K562 (cell line): ENCODE data around the gene UMAD1. TPM values are rescaled to one million over a fixed set of nuclear protein-coding genes. Genes with fewer than 3 reads are reported as not detected.
A peak's percentile ranks its signal among the peaks of the same experiment; 100 is the strongest.

Experiments used
- ATAC-seq: fragments of 200-7000 bp; cut with Tn5 transposase; 3 replicates; pipeline ENCODE4 v1.9.1; 2020; ENCODE audit warnings: moderate library complexity
- BruUV-seq: library from RNA; stranded (reverse); fragments of 400-500 nt; replicated peaks from 2 replicates; lab custom pipeline; 2021; lab: Mats Ljungman, UMichigan
- CTCF ChIA-PET: fragments of 300-600 bp; formaldehyde crosslinking; extraction: SDS; loops from one replicate; lab custom pipeline; 2021; ENCODE audit warnings: low intra/inter-chr PET ratio; lab: Yijun Ruan, JAX
- POLR2A ChIA-PET: fragments of 300-600, 350-650 bp; sonication (Branson Sonifier 250); formaldehyde crosslinking; extraction: SDS; loops from one replicate; lab custom pipeline; 2021; ENCODE audit warnings: antibody characterized with exemption, inconsistent platforms; lab: Yijun Ruan, JAX
- DNase-seq, 4 experiments: peaks; one replicate each; pipeline versions ENCODE4 v3.0.0 to v3.0.0-alpha.2; 2011 to 2018; ENCODE audit warnings: low spot score in 3 of 4, mixed read lengths in 3 of 4; ENCODE audit errors: extremely low read depth in 1 of 4
- FAIRE-seq: peaks from 2 replicates; lab custom pipeline; 2011; peaks lifted over from hg19 to GRCh38; lab: Jason Lieb, UNC
- H2AFZ ChIP-seq: 2 replicates; pipeline ENCODE4 v1.6.0; 2011; ENCODE audit warnings: low read depth, low read length, control low read depth, inconsistent platforms
- H3K27ac ChIP-seq: fragments of 200-600 bp; 3 replicates; pipeline ENCODE4 v1.8.0; 2011; ENCODE audit warnings: low read depth, mild to moderate bottlenecking, control low read depth, inconsistent platforms, low read length, moderate library complexity, mixed read lengths; ENCODE audit errors: extremely low read depth
- H3K27me3 ChIP-seq, 2 experiments: fragments of 300-600 bp in 1 of 2; 2 replicates in 1 of 2; 3 replicates in 1 of 2; pipeline versions ENCODE4 v1.6.0 to v1.8.0; 2011; ENCODE audit warnings: inconsistent platforms in 2 of 2, low read length in 2 of 2, mild to moderate bottlenecking in 1 of 2, mixed read lengths in 1 of 2, moderate library complexity in 1 of 2; ENCODE audit not compliant: control insufficient read depth in 2 of 2, insufficient read depth in 2 of 2
- H3K36me3 ChIP-seq: fragments of 300-600 bp; 3 replicates; pipeline ENCODE4 v1.8.0; 2011; ENCODE audit warnings: mild to moderate bottlenecking, low read length, inconsistent platforms; ENCODE audit not compliant: control insufficient read depth, insufficient read depth
- H3K4me1 ChIP-seq, 2 experiments: fragments of 200-600 bp in 1 of 2; replicated peaks in 1 of 2; 2 replicates in 1 of 2; 3 replicates in 1 of 2; pipeline versions ENCODE4 v1.5.1 to v1.8.0; 2011; ENCODE audit warnings: inconsistent platforms in 2 of 2, low read length in 2 of 2, mild to moderate bottlenecking in 1 of 2, mixed read lengths in 1 of 2, moderate library complexity in 1 of 2; ENCODE audit not compliant: control insufficient read depth in 2 of 2, insufficient read depth in 2 of 2
- H3K4me2 ChIP-seq: 2 replicates; pipeline ENCODE4 v1.6.1; 2011; ENCODE audit warnings: low read length, control low read depth, inconsistent platforms, mixed read lengths; ENCODE audit not compliant: insufficient read depth
- H3K4me3 ChIP-seq: fragments of 200-600 bp; sonication (generic), shearing (Covaris generic); 2 replicates; pipeline ENCODE4 v1.5.1; 2016; ENCODE audit warnings: control low read depth, inconsistent platforms
- H3K79me2 ChIP-seq: fragments of 200-600 bp; 3 replicates; pipeline ENCODE4 v1.8.0; 2011; ENCODE audit warnings: low read length, inconsistent platforms; ENCODE audit not compliant: control insufficient read depth, insufficient read depth
- H3K9ac ChIP-seq, 2 experiments: 2 replicates each; pipeline versions ENCODE4 v1.6.0 to v1.6.1; 2011; ENCODE audit warnings: low read depth in 2 of 2, low read length in 2 of 2, control low read depth in 1 of 2, inconsistent platforms in 1 of 2, mild to moderate bottlenecking in 1 of 2, mixed read lengths in 1 of 2; ENCODE audit not compliant: insufficient read depth in 1 of 2
- H3K9me1 ChIP-seq: one replicate; pipeline ENCODE4 v1.6.0; 2011; ENCODE audit warnings: inconsistent platforms, mild to moderate bottlenecking, low read length, moderate library complexity; ENCODE audit not compliant: control insufficient read depth, insufficient read depth
- H3K9me3 ChIP-seq: replicated peaks from 2 replicates; pipeline ENCODE4 v1.5.1; 2011; ENCODE audit warnings: low read depth, low read length, inconsistent platforms; ENCODE audit not compliant: control insufficient read depth, insufficient read depth
- H4K20me1 ChIP-seq: replicated peaks from 2 replicates; pipeline ENCODE4 v1.6.1; 2011; ENCODE audit warnings: low read length, inconsistent platforms, mixed read lengths; ENCODE audit not compliant: control insufficient read depth, insufficient read depth
- MTA3 ChIP-seq: fragments of 450-650 bp; formaldehyde crosslinking; IDR thresholded peaks from 2 replicates; pipeline ENCODE4 v1.6.1; 2017; ENCODE audit warnings: mild to moderate bottlenecking, borderline replicate concordance
- RAD21 ChIP-seq, 2 experiments: fragments of 250-450 bp in 1 of 2; fragments of 450-650 bp in 1 of 2; sonication (Bioruptor Pico) in 1 of 2; formaldehyde crosslinking in 1 of 2; IDR thresholded peaks in 1 of 2; conservative IDR thresholded peaks in 1 of 2; 2 replicates each; pipeline versions ENCODE4 v1.4.0 to v1.8.0; 2020 to 2022; ENCODE audit warnings: mild to moderate bottlenecking in 2 of 2, moderate library complexity in 1 of 2
- RBM34 ChIP-seq: fragments of 200-400 bp; formaldehyde crosslinking; IDR thresholded peaks from 2 replicates; pipeline ENCODE4 v1.6.1; 2018; ENCODE audit warnings: low read length, borderline replicate concordance; ENCODE audit not compliant: insufficient read depth
- YY1 ChIP-seq, 3 experiments: IDR thresholded peaks; 2 replicates each; pipeline ENCODE4 v1.6.1; 2011; ENCODE audit warnings: low read length in 2 of 3, mild to moderate bottlenecking in 2 of 3, moderate library complexity in 2 of 3, borderline replicate concordance in 1 of 3, control low read depth in 1 of 3, low read depth in 1 of 3; ENCODE audit not compliant: insufficient read depth in 3 of 3, insufficient replicate concordance in 2 of 3, control insufficient read depth in 1 of 3, insufficient read length in 1 of 3; ENCODE audit errors: extremely low read depth in 1 of 3
- WGBS: fragments of 100-300 bp; shearing (Covaris generic); methylation state at CpG from one replicate; pipeline ENCODE4 v1.1.6; 2016; ENCODE audit warnings: low coverage, mixed read lengths; ENCODE audit not compliant: insufficient coverage; ENCODE audit errors: missing lambda C conversion rate; 5-methylcytosine and 5-hydroxymethylcytosine counted together
- in situ Hi-C: fragments of 300-500 bp; cut with MboI; formaldehyde crosslinking; loops from 4 replicates; pipeline ENCODE4 v1.15.0; 2018; ENCODE audit warnings: inconsistent platforms, mixed read lengths
- intact Hi-C: fragments of 100-400 bp; cut with micrococcal nuclease; formaldehyde crosslinking; loops from 2 replicates; pipeline ENCODE4 v1.14.2; 2022
- polyA plus RNA-seq, 8 experiments: library from polyadenylated mRNA; depleted of rRNA in 4 of 8; stranded (reverse) in 5 of 8; unstranded in 3 of 8; fragments of >200 nt; fragmentation: Nextera tagmentation in 2 of 8; fragmentation: Illumina TruSeq in 1 of 8; extraction: Ambion mirVana in 2 of 8; extraction: Trizol in 1 of 8; gene quantifications; 2 replicates each; pipeline versions ENCODE4 v1.2.1 to v1.2.3, GENCODE V29; 2011 to 2014; ENCODE audit warnings: inconsistent platforms in 1 of 8, missing spikeins in 1 of 8
- total RNA-seq, 7 experiments: library from RNA; depleted of rRNA in 6 of 7; stranded (reverse); fragments of >200 nt in 6 of 7; fragmentation: Illumina TruSeq in 2 of 7; extraction: Trizol in 2 of 7; gene quantifications; 2 replicates each; pipeline versions ENCODE4 v1.2.1 to v1.2.3, GENCODE V29; 2011 to 2021; ENCODE audit warnings: low replicate concordance in 1 of 7
- TF ChIP-seq, protein P1 (sequence below), 3 experiments: IDR thresholded peaks in 2 of 3; conservative IDR thresholded peaks in 1 of 3; 2 replicates each; pipeline ENCODE4 v1.5.1; 2011 to 2012; ENCODE audit warnings: low read length in 3 of 3, mild to moderate bottlenecking in 3 of 3, control low read depth in 2 of 3, improper control_type of control experiment in 1 of 3, inconsistent platforms in 1 of 3, low read depth in 1 of 3, mixed read lengths in 1 of 3, moderate library complexity in 1 of 3; ENCODE audit not compliant: insufficient read depth in 2 of 3
- TF ChIP-seq, protein P2 (sequence below), 2 experiments: fragments of 450-650 bp; formaldehyde crosslinking in 1 of 2; IDR thresholded peaks; 2 replicates each; pipeline versions ENCODE4 v1.4.0 to v1.6.1; 2014 to 2020; ENCODE audit warnings: mild to moderate bottlenecking in 2 of 2, borderline replicate concordance in 1 of 2, low read depth in 1 of 2

UMAD1 gene
- total and polyA plus RNA-seq, 9 of the 15 experiments (the other 6 are each of a cell fraction or from before 2014, with no cell fraction given) = 9.0 to 26.7 (median 13.3) TPM

DNA sequence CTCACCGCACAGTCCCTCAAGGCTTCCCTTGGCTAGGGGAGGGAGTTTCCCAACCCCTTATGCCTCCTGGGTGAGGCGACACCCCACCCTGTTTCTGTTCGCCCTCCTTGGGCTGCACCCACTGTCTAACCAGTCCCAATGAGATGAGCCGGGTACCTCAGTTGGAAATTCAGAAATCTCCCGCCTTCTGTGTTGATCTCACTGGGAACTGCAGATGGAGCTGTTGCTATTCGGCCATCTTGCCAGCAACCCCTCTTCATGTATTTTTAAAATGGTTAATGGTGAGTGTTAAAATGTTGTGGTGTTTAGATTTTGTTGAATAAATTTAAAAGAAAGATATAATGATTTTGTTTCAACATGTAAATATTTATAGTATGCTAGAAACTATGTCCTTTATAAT, 22.0 kb downstream of the UMAD1 start:
- H3K36me3 ChIP-seq = no peaks in the 10 kb centered on the region
- H3K9me3 ChIP-seq = no peaks in the 10 kb centered on the region
- no peaks in the 10 kb centered on the region for H3K9me1 ChIP-seq
- peaks cover 0 to 5% of the 10 kb centered on the region in 2 experiments; a peak in 3 of 5 replicates for H3K4me1 ChIP-seq
- peak in 1 of 4 experiments; percentile 29 for DNase-seq
- H2AFZ ChIP-seq = no peak overlapping the region
- no peak overlapping the region for H3K27ac ChIP-seq
- no peaks in the 10 kb centered on the region for H3K79me2 ChIP-seq
- no peaks in the 10 kb centered on the region for H3K27me3 ChIP-seq
- CTCF ChIA-PET = no interaction called here
- no TSS peak for BruUV-seq
- no peak overlapping the region for H3K4me3 ChIP-seq
- ATAC-seq = peak; percentile 38; the same call in 2 of the 3 replicates
- no peak overlapping the region for H3K9ac ChIP-seq
- TF ChIP-seq, protein P1, sequence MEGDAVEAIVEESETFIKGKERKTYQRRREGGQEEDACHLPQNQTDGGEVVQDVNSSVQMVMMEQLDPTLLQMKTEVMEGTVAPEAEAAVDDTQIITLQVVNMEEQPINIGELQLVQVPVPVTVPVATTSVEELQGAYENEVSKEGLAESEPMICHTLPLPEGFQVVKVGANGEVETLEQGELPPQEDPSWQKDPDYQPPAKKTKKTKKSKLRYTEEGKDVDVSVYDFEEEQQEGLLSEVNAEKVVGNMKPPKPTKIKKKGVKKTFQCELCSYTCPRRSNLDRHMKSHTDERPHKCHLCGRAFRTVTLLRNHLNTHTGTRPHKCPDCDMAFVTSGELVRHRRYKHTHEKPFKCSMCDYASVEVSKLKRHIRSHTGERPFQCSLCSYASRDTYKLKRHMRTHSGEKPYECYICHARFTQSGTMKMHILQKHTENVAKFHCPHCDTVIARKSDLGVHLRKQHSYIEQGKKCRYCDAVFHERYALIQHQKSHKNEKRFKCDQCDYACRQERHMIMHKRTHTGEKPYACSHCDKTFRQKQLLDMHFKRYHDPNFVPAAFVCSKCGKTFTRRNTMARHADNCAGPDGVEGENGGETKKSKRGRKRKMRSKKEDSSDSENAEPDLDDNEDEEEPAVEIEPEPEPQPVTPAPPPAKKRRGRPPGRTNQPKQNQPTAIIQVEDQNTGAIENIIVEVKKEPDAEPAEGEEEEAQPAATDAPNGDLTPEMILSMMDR (IDR thresholded peaks at IDR 0.05 in 2 of 3, conservative IDR thresholded peaks at IDR 0.05 in 1 of 3; ENCODE audit: insufficient read depth in 2 of 3, low read depth in 1 of 3, low read length in 3 of 3) = peak; percentile 39 to 62 (median 41); a peak in 5 of 6 replicates
- TF ChIP-seq MTA3 (no peak), RAD21 (CRISPR knock-in tag; conservative IDR thresholded peaks at IDR 0.05 in 1 of 2, IDR thresholded peaks at IDR 0.05 in 1 of 2) (peak in 1 of 2 experiments; percentile 56; a peak in 2 of 4 replicates), RBM34 (no peak), YY1 (IDR thresholded peaks at IDR 0.05; ENCODE audit: borderline replicate concordance in 1 of 3, control insufficient read depth in 1 of 3, extremely low read depth in 1 of 3, insufficient read depth in 3 of 3, insufficient read length in 1 of 3, insufficient replicate concordance in 2 of 3, low read depth in 1 of 3, low read length in 2 of 3) (peak in 1 of 3 experiments; percentile 87)
- TF ChIP-seq, protein P2, sequence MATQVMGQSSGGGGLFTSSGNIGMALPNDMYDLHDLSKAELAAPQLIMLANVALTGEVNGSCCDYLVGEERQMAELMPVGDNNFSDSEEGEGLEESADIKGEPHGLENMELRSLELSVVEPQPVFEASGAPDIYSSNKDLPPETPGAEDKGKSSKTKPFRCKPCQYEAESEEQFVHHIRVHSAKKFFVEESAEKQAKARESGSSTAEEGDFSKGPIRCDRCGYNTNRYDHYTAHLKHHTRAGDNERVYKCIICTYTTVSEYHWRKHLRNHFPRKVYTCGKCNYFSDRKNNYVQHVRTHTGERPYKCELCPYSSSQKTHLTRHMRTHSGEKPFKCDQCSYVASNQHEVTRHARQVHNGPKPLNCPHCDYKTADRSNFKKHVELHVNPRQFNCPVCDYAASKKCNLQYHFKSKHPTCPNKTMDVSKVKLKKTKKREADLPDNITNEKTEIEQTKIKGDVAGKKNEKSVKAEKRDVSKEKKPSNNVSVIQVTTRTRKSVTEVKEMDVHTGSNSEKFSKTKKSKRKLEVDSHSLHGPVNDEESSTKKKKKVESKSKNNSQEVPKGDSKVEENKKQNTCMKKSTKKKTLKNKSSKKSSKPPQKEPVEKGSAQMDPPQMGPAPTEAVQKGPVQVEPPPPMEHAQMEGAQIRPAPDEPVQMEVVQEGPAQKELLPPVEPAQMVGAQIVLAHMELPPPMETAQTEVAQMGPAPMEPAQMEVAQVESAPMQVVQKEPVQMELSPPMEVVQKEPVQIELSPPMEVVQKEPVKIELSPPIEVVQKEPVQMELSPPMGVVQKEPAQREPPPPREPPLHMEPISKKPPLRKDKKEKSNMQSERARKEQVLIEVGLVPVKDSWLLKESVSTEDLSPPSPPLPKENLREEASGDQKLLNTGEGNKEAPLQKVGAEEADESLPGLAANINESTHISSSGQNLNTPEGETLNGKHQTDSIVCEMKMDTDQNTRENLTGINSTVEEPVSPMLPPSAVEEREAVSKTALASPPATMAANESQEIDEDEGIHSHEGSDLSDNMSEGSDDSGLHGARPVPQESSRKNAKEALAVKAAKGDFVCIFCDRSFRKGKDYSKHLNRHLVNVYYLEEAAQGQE (IDR thresholded peaks at IDR 0.05; ENCODE audit: borderline replicate concordance) = peak; percentile 40; the same call in 1 of the 2 replicates
- TF ChIP-seq, protein P2 (CRISPR knock-in tag; IDR thresholded peaks at IDR 0.05; ENCODE audit: low read depth) = no peak
- TF ChIP-seq, all 486 proteins: peak for 4
- Histone ChIP-seq H3K4me2 (no peak overlapping the region), H4K20me1 (no peaks in the 10 kb centered on the region)
- POLR2A ChIA-PET = interaction anchor here (0.8 to 1.1 kb wide), 2 partner anchors 22 to 94 kb away, joined by 3 read pairs; partner anchors contain the start of gene UMAD1
- intact Hi-C loops = loop anchor here (5.0 kb wide), 1 partner anchor 555 kb away; no protein-coding TSS in a partner anchor
- in situ Hi-C loops = no loop called here
- 60% methylated on average over 6 of the region's 6 CpGs for WGBS
- FAIRE-seq = peak; percentile 40
